SKM-1 treated with dmso at 0.1 percent for 144 hours (cell line): ENCODE data around the gene CCDC93.

Experiments used
- DNase-seq: peaks from one replicate; lab custom pipeline; 2025; ENCODE audit not compliant: unreplicated experiment; lab: John Stamatoyannopoulos, UW

Gene CCDC93

DNA sequence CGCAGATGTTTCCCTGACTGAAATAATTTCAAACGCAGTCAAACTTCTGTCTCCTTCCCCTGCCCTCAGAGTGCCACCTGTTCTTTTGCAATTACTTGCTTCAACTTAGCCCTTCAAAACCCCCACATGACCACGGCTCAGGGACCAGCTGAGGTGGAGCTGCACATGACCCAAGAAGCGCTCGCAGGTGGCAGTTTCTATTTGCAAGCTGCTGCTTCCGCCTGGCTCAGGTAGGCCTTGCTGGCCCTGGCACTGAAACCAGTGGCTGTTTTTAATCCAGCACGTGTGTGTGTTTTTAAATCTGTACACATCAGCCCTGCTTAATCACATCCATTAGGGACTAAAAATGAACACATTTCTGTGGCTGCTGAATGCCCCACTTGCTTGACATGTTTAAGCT is 95.3 kb downstream of the CCDC93 start:
- DNase-seq, result no peak

DNA sequence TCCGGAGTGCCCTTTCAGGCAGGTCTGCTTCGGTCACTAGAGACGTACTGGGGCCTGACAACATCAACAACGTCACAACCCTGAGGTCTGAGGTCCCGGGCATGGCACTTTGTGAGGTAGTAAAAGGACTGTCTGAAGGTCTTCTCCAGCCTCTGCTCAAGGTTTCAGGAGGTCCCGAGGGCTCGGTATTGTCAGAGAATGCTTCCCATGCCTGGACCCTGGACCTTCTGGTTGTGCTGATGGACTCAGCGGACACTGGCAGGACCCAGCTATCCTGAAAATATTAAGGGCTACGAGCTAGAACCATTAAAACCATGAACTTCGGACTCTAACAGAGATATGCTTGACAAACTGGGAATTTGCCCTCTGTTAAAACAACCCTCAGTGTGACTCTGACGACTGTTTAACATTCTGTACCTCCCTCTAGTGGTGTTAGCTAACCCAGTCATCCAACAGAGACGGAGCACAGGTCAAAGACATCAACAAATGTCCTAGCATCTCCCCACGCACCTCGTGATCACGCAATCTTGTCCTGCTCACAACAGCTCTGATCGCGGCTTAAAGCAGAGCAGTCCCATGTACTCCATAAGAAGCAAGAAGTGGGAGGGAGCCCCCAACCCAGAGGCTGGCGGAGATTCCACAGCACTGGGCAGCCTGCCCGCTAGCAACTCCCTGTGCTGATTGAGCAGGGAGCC is 96.5 kb downstream of the CCDC93 start:
- no peak for DNase-seq

DNA sequence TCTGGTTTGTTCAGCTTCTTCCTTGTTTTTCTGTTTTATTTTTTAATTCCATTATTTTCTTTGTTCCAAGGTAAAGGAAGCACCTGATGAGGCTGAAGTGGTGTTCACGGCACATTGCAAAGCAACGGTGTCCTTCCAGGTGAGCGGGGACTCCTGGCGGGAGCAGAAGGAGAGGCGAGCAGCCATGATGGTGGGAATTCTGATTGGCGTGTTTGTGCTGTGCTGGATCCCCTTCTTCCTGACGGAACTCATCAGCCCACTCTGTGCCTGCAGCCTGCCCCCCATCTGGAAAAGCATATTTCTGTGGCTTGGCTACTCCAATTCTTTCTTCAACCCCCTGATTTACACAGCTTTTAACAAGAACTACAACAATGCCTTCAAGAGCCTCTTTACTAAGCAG is 110.9 kb downstream of the CCDC93 start:
- no peak for DNase-seq

DNA sequence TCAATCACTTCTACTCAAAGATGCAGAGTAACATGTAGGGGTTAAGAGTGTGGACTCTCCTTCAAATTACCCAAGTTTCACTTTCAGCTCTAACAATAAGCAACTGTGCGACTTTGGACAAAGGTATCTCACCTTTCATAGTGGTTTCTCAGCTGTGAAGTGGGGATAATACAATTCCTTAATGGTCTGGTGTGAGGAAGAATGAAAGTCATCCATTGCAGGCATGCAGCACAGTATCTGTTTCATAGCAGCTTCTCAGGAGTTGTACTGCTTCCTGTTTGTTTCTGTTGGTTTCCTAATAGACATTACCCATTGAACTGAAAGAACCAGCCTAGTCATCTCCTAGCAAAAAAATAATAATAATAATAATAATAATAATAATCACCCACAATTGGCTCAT is 125.0 kb downstream of the CCDC93 start:
- no peak for DNase-seq

DNA sequence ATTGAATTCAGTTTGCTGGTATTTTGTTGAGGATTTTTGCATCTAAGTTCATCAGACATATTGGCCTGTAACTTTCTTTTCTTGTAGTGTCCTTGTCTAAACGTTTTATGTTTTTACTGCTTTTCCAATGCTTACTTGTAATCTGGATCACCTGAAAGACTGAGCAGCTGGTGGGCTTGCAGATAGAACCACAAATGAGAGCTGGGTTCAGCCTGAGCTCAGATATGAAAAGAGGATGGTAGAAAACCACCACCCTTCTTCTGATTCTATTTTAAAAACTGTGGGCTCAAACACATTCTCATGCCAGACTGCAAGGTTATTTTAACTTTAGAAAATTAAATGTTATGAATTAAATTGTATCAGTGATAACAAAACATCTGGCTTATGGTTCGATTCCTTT is 128.6 kb downstream of the CCDC93 start:
- no peak for DNase-seq

DNA sequence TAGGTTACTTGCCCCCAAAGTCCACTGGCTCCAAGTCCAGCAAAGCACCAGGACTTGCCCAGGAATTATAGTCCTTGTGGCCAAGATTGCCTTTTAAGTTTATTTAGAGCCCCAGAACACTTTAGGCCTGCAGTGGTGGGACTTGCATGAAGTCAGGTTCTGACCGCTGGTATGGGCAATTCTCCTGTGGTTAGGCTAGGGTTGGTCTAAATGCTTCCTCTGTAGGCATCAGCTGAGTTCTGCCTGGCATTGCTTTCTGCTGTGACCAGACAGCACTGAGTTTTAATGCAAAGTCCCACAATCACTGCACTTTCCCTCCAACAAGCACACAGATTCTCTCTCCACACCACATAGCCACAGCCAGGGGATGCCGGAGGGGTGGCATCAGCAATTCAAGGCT is 134.9 kb downstream of the CCDC93 start:
- no peak for DNase-seq

DNA sequence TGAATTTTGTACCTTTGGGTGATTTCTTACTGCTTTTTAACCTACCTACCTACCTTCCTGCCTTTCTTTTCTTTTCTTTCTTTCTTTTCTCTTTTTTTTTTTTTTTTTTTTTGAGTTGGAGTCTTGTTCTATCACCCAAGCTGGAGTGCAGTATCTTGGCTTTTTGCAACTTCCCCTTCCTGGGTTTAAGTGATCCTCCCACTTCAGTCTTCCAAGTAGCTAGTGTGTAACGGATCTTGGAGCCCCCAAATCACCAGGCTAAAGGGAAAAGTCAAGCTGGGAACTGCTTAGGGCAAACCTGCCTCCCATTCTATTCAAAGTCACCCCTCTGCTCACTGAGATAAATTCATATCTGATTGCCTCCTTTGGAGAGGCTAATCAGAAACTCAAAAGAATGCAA is 138.1 kb downstream of the CCDC93 start:
- DNase-seq, result no peak
